ENCODE results near the gene PCDHGC4. TPM values are rescaled to one million over a fixed set of nuclear protein-coding genes. Genes with fewer than 3 reads are reported as not detected.

PCDHGC4 gene
- total RNA-seq, 4 donors from 2014 or later = 0.31 to 20.4 (median 1.7) TPM; not detected in 1

DNA sequence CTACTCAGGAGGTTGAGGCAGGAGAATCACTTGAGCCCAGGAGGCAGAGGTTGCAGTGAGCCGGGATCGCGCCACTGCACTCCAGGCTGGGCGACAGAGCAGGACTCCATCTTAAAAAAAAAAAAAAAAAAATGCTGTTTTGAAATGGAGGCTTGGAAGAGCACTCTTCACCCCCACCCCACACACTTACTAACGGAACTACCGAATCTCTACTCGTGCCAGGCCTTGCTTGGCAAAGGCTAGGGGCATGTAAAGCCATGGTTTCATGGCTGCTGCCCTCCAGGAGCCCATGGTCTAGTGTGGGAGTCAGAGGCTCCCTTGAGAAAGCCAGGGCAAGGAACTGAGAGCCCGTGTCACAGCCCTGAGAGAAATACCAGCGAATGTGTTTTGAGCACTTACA, 25.3 kb downstream of the PCDHGC4 start:
- in situ Hi-C loops (cut with MboI; ENCODE audit: low sequenced_read_pairs in 4 of 4) (no loop called here), intact Hi-C loops (cut with DNase I; ENCODE audit: low total_unique reads) (no loop called here)
- Histone ChIP-seq H3K4me3 (no peak overlapping the region), H3K4me1 (peaks cover 63 to 67% of the 10 kb centered on the region in 2 donors), H3K9me3 (no peaks in the 10 kb centered on the region), H3K27ac (peak overlapping the region; percentile 84 to 88 (median 86)), H3K27me3 (no peaks in the 10 kb centered on the region), H3K36me3 (peaks cover 0 to 11% of the 10 kb centered on the region in 2 donors)
- TF ChIP-seq, protein P1, sequence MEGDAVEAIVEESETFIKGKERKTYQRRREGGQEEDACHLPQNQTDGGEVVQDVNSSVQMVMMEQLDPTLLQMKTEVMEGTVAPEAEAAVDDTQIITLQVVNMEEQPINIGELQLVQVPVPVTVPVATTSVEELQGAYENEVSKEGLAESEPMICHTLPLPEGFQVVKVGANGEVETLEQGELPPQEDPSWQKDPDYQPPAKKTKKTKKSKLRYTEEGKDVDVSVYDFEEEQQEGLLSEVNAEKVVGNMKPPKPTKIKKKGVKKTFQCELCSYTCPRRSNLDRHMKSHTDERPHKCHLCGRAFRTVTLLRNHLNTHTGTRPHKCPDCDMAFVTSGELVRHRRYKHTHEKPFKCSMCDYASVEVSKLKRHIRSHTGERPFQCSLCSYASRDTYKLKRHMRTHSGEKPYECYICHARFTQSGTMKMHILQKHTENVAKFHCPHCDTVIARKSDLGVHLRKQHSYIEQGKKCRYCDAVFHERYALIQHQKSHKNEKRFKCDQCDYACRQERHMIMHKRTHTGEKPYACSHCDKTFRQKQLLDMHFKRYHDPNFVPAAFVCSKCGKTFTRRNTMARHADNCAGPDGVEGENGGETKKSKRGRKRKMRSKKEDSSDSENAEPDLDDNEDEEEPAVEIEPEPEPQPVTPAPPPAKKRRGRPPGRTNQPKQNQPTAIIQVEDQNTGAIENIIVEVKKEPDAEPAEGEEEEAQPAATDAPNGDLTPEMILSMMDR (IDR thresholded peaks at IDR 0.05 in 4 of 5, conservative IDR thresholded peaks at IDR 0.05 in 1 of 5) = no peak
- no peak for TF ChIP-seq POLR2A (IDR thresholded peaks at IDR 0.05)
- ATAC-seq = no peak
- peak in 1 of 2 donors; percentile 12 for DNase-seq

DNA sequence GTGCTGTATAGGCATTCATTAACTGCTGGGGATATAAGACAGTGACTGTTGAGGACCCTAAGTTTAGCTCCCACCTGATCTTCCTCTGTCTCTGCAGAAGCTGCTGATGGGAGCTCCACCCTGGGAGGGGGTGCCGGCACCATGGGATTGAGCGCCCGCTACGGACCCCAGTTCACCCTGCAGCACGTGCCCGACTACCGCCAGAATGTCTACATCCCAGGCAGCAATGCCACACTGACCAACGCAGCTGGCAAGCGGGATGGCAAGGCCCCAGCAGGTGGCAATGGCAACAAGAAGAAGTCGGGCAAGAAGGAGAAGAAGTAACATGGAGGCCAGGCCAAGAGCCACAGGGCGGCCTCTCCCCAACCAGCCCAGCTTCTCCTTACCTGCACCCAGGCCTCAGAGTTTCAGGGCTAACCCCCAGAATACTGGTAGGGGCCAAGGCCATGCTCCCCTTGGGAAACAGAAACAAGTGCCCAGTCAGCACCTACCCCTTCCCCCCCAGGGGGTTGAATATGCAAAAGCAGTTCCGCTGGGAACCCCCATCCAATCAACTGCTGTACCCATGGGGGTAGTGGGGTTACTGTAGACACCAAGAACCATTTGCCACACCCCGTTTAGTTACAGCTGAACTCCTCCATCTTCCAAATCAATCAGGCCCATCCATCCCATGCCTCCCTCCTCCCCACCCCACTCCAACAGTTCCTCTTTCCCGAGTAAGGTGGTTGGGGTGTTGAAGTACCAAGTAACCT, 26.2 kb downstream of the PCDHGC4 start:
- peak overlapping the region; percentile 87 to 92 (median 90) for H3K27ac ChIP-seq
- ATAC-seq = no peak
- TF ChIP-seq, protein P1 (IDR thresholded peaks at IDR 0.05 in 4 of 5, conservative IDR thresholded peaks at IDR 0.05 in 1 of 5) = no peak
- no peak for TF ChIP-seq POLR2A (IDR thresholded peaks at IDR 0.05)
- H3K4me1 ChIP-seq = peaks cover 72% of the 10 kb centered on the region in 2 donors
- intact Hi-C loops (cut with DNase I; ENCODE audit: low total_unique reads) (no loop called here), in situ Hi-C loops (cut with MboI; ENCODE audit: low sequenced_read_pairs in 4 of 4) (no loop called here)
- H3K9me3 ChIP-seq = no peaks in the 10 kb centered on the region
- H3K27me3 ChIP-seq = no peaks in the 10 kb centered on the region
- H3K36me3 ChIP-seq = peaks cover 0 to 14% of the 10 kb centered on the region in 2 donors
- no peak overlapping the region for H3K4me3 ChIP-seq
- peak in 1 of 2 donors; percentile 28 for DNase-seq

DNA sequence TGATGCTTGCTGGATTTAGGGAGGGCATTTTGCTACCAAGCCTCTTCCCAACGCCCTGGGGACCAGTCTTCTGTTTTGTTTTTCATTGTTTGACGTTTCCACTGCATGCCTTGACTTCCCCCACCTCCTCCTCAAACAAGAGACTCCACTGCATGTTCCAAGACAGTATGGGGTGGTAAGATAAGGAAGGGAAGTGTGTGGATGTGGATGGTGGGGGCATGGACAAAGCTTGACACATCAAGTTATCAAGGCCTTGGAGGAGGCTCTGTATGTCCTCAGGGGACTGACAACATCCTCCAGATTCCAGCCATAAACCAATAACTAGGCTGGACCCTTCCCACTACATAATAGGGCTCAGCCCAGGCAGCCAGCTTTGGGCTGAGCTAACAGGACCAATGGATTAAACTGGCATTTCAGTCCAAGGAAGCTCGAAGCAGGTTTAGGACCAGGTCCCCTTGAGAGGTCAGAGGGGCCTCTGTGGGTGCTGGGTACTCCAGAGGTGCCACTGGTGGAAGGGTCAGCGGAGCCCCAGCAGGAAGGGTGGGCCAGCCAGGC, 27.0 kb downstream of the PCDHGC4 start:
- in situ Hi-C loops (cut with MboI; ENCODE audit: low sequenced_read_pairs in 4 of 4) = no loop called here
- Histone ChIP-seq H3K27ac (peak overlapping the region; percentile 87 to 92 (median 90)), H3K9me3 (no peaks in the 10 kb centered on the region), H3K4me1 (peaks cover 72 to 75% of the 10 kb centered on the region in 2 donors), H3K27me3 (no peaks in the 10 kb centered on the region), H3K36me3 (peaks cover 0 to 22% of the 10 kb centered on the region in 2 donors), H3K4me3 (no peak overlapping the region)
- ATAC-seq (no peak), DNase-seq (peak in 1 of 2 donors; percentile 8)
- intact Hi-C loops (cut with DNase I; ENCODE audit: low total_unique reads) = no loop called here
- TF ChIP-seq, protein P1 (IDR thresholded peaks at IDR 0.05 in 4 of 5, conservative IDR thresholded peaks at IDR 0.05 in 1 of 5) = no peak

DNA sequence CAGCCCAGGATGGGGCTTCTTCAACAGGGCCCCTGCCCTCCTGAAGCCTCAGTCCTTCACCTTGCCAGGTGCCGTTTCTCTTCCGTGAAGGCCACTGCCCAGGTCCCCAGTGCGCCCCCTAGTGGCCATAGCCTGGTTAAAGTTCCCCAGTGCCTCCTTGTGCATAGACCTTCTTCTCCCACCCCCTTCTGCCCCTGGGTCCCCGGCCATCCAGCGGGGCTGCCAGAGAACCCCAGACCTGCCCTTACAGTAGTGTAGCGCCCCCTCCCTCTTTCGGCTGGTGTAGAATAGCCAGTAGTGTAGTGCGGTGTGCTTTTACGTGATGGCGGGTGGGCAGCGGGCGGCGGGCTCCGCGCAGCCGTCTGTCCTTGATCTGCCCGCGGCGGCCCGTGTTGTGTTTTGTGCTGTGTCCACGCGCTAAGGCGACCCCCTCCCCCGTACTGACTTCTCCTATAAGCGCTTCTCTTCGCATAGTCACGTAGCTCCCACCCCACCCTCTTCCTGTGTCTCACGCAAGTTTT, 27.6 kb downstream of the PCDHGC4 start:
- no peaks in the 10 kb centered on the region for H3K27me3 ChIP-seq
- H3K4me1 ChIP-seq = peaks cover 71 to 75% of the 10 kb centered on the region in 2 donors
- ATAC-seq (peak in 1 of 2 donors; percentile 16), DNase-seq (peak; percentile 68 to 85)
- H3K27ac ChIP-seq = peak overlapping the region; percentile 87 to 92 (median 90)
- intact Hi-C loops (cut with DNase I; ENCODE audit: low total_unique reads) = no loop called here
- H3K9me3 ChIP-seq = no peaks in the 10 kb centered on the region
- peak overlapping the region; percentile 51 to 65 (median 55) for H3K4me3 ChIP-seq
- H3K36me3 ChIP-seq = peaks cover 0 to 25% of the 10 kb centered on the region in 2 donors
- no peak for TF ChIP-seq POLR2A (IDR thresholded peaks at IDR 0.05)
- TF ChIP-seq, protein P1 (IDR thresholded peaks at IDR 0.05 in 4 of 5, conservative IDR thresholded peaks at IDR 0.05 in 1 of 5) = peak; percentile 76 to 93 (median 87)
- in situ Hi-C loops (cut with MboI; ENCODE audit: low sequenced_read_pairs in 4 of 4) = no loop called here
